GM23338 (cell line): ENCODE data around the gene FILIP1. TPM values are rescaled to one million over a fixed set of nuclear protein-coding genes. Genes with fewer than 3 reads are reported as not detected.

ENCODE experiments used
- ATAC-seq: fragments of 200-7000 bp; cut with Tn5 transposase; 3 replicates; pipeline ENCODE4 v1.9.1; 2020
- DNase-seq: peaks from one replicate; pipeline ENCODE4 v3.0.0-alpha.2; 2015; ENCODE audit warnings: low spot score
- H2AFZ ChIP-seq: fragments of 200-600 bp; sonication (generic); 2 replicates; pipeline ENCODE4 v1.8.0; 2016; ENCODE audit warnings: antibody characterized with exemption, mild to moderate bottlenecking, moderate library complexity
- H3F3A ChIP-seq: fragments of 200-600 bp; sonication (generic); replicated peaks from 2 replicates; pipeline ENCODE4 v1.8.0; 2017; ENCODE audit warnings: antibody characterized with exemption, mixed run types, low read depth
- H3K27ac ChIP-seq: fragments of 200-600 bp; sonication (generic); 2 replicates; pipeline ENCODE4 v1.6.1; 2016; ENCODE audit warnings: low read depth
- H3K27me3 ChIP-seq: fragments of 200-600 bp; sonication (generic); 2 replicates; pipeline ENCODE4 v1.8.0; 2016; ENCODE audit warnings: mild to moderate bottlenecking, mixed run types, moderate library complexity; ENCODE audit not compliant: insufficient read depth
- H3K36me3 ChIP-seq: fragments of 200-600 bp; sonication (generic); 2 replicates; pipeline ENCODE4 v1.8.0; 2016; ENCODE audit warnings: mild to moderate bottlenecking; ENCODE audit not compliant: insufficient read depth
- H3K4me1 ChIP-seq: fragments of 200-600 bp; sonication (generic); 2 replicates; pipeline ENCODE4 v1.8.0; 2016; ENCODE audit warnings: mild to moderate bottlenecking, moderate library complexity; ENCODE audit not compliant: insufficient read depth
- H3K4me2 ChIP-seq: fragments of 200-600 bp; sonication (generic); 2 replicates; pipeline ENCODE4 v1.7.1; 2017; ENCODE audit warnings: mixed run types
- H3K4me3 ChIP-seq: fragments of 200-600 bp; sonication (generic); 2 replicates; pipeline ENCODE4 v1.6.1; 2016; ENCODE audit warnings: mixed run types
- H3K79me2 ChIP-seq: fragments of 200-600 bp; sonication (generic); replicated peaks from 2 replicates; pipeline ENCODE4 v1.8.0; 2017; ENCODE audit warnings: mild to moderate bottlenecking; ENCODE audit not compliant: insufficient read depth
- H3K9me2 ChIP-seq: fragments of 200-600 bp; sonication (generic); 2 replicates; pipeline ENCODE4 v1.8.0; 2017; ENCODE audit not compliant: insufficient read depth
- H4K20me1 ChIP-seq: fragments of 200-600 bp; sonication (generic); replicated peaks from 2 replicates; pipeline ENCODE4 v1.8.0; 2017; ENCODE audit warnings: mild to moderate bottlenecking; ENCODE audit not compliant: insufficient read depth
- H3K27ac Mint-ChIP-seq: 2 replicates; pipeline ENCODE4 v1.8.0; 2020; ENCODE audit warnings: inconsistent platforms, mild to moderate bottlenecking, moderate library complexity, mixed read lengths
- H3K27me3 Mint-ChIP-seq: 3 replicates; pipeline ENCODE4 v1.8.0; 2022; ENCODE audit warnings: low read depth, mild to moderate bottlenecking, moderate library complexity, mixed read lengths, inconsistent platforms; ENCODE audit not compliant: insufficient read depth, poor library complexity
- H3K36me3 Mint-ChIP-seq: 3 replicates; pipeline ENCODE4 v1.8.0; 2021; ENCODE audit warnings: low read depth, mild to moderate bottlenecking, inconsistent platforms, moderate library complexity, mixed read lengths
- H3K4me1 Mint-ChIP-seq: 3 replicates; pipeline ENCODE4 v1.8.0; 2020; ENCODE audit warnings: mild to moderate bottlenecking, inconsistent platforms, mixed read lengths
- H3K4me3 Mint-ChIP-seq: 3 replicates; pipeline ENCODE4 v1.8.0; 2021; ENCODE audit warnings: moderate library complexity, mild to moderate bottlenecking, inconsistent platforms, mixed read lengths
- H3K9me3 Mint-ChIP-seq: 3 replicates; pipeline ENCODE4 v1.8.0; 2020; ENCODE audit warnings: moderate library complexity, mild to moderate bottlenecking, inconsistent platforms, mixed read lengths
- EZH2 ChIP-seq: fragments of 200-600 bp; sonication (generic); IDR thresholded peaks from one replicate; pipeline ENCODE4 v1.8.0; 2017; ENCODE audit warnings: antibody characterized with exemption, mild to moderate bottlenecking, low read depth; ENCODE audit not compliant: unreplicated experiment
- EZH2phosphoT487 ChIP-seq: fragments of 200-600 bp; sonication (generic); IDR thresholded peaks from one replicate; pipeline ENCODE4 v1.8.1; 2018; ENCODE audit warnings: antibody characterized with exemption; ENCODE audit not compliant: unreplicated experiment
- JUNB ChIP-seq: IDR thresholded peaks from one replicate; pipeline ENCODE4 v1.6.1; 2016; ENCODE audit warnings: antibody characterized with exemption; ENCODE audit not compliant: unreplicated experiment
- NANOG ChIP-seq: IDR thresholded peaks from 2 replicates; pipeline ENCODE4 v1.6.1; 2016; ENCODE audit warnings: antibody characterized with exemption, borderline replicate concordance
- POLR2AphosphoS5 ChIP-seq: IDR thresholded peaks from 2 replicates; pipeline ENCODE4 v1.6.1; 2016; ENCODE audit warnings: antibody characterized with exemption, low read depth
- STAT1 ChIP-seq: IDR thresholded peaks from one replicate; pipeline ENCODE4 v1.6.1; 2016; ENCODE audit warnings: antibody characterized with exemption; ENCODE audit not compliant: unreplicated experiment
- ZNF114 ChIP-seq: fragments of 250-450 bp; sonication (Bioruptor Pico); IDR thresholded peaks from 2 replicates; pipeline ENCODE4 v1.5.0; 2020; ENCODE audit warnings: mild to moderate bottlenecking, moderate library complexity
- ZNF331 ChIP-seq: fragments of 250-450 bp; sonication (Bioruptor Pico); IDR thresholded peaks from 2 replicates; pipeline ENCODE4 v1.5.0; 2020; ENCODE audit warnings: low read depth, mild to moderate bottlenecking, moderate library complexity
- polyA plus RNA-seq: library from polyadenylated mRNA; unstranded; fragments of >200 nt; fragmentation: Nextera tagmentation; extraction: Ambion mirVana; gene quantifications from 2 replicates; pipeline ENCODE4 v1.2.1, GENCODE V29; 2016
- total RNA-seq: library from RNA; depleted of rRNA; stranded (reverse); fragments of >200 nt; shearing (Covaris generic); gene quantifications from 2 replicates; pipeline ENCODE4 v1.2.3, GENCODE V29; 2014
- TF ChIP-seq, protein P1 (sequence below), 2 experiments: fragments of 200-600 bp in 1 of 2; sonication (generic) in 1 of 2; conservative IDR thresholded peaks; 2 replicates each; pipeline versions ENCODE4 v1.5.1 to v1.6.1; 2016 to 2017; ENCODE audit warnings: antibody characterized with exemption in 2 of 2, low read depth in 2 of 2, mild to moderate bottlenecking in 2 of 2, moderate library complexity in 1 of 2
- TF ChIP-seq, protein P2 (sequence below): fragments of 250-450 bp; sonication (Bioruptor Pico); IDR thresholded peaks from 2 replicates; pipeline ENCODE4 v1.5.0; 2020; ENCODE audit warnings: mild to moderate bottlenecking, moderate library complexity
- TF ChIP-seq, protein P3 (sequence below): IDR thresholded peaks from one replicate; pipeline ENCODE4 v1.6.1; 2018; ENCODE audit warnings: antibody characterized with exemption; ENCODE audit not compliant: unreplicated experiment
- TF ChIP-seq, protein P4 (sequence below): IDR thresholded peaks from 2 replicates; pipeline ENCODE4 v1.6.1; 2016; ENCODE audit warnings: antibody characterized with exemption

The FILIP1 gene
- total and polyA plus RNA-seq, 2 experiments from 2014 or later, result 3.7 to 6.4 TPM

DNA sequence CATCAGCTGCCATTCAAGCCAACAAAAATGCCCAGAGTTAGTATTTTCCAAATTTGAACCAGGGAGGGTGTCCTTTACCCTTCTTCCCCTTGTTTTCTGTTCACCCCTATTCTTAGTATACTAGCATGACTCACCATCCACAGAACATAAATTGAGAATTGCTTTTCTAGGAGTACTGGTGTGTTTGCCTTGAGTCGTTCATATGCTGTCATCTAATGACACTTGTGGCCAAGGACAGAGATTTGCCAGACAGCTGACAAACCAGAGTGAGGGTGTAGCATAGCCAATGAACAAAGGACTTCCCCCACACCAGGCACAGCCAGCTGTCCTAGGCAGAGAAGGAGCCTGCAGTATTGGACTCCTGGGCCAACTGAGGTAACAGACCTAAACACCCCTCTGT is 62.2 kb downstream of the FILIP1 start (continued):
- TF ChIP-seq NANOG, result no peak
- no peak for TF ChIP-seq ZNF331
- no peak for TF ChIP-seq POLR2AphosphoS5

DNA sequence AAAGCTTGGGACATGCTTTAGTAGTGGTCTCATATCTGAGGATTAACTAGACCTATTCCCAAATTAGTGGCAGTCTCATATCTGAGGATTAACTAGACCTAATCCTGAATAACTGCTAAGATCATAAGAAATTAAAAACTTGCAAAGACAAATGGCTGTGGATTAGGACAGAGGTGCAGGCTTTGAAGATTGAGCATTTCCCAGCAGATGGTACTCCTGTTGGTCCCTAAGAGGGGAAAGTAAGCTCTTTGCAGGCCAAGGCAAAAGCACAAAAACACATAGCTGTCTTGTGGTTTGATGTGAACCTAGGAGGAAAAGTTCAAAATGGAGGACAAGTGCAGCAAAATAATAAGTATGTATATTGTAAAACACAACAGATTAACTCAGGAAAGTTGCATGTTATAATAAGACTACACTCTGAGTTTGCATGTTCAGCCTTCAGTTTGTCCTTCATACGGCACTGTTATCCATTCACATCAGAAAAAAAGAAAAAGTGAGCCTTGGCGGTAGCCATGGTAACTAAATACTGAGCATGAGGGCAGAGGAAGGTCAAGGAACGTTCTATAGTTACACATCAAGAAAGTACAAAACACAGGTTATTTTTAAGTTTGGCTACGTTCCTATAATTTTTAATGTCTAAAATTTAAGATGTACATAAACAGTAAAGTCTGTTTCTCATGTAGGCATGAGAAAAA is 62.8 kb downstream of the FILIP1 start:
- Mint-ChIP-seq H3K27ac (no peak overlapping the region), H3K4me3 (no peak overlapping the region), H3K36me3 (no peaks in the 10 kb centered on the region), H3K9me3 (peaks cover 6% of the 10 kb centered on the region; the same call in 2 of the 3 replicates), H3K27me3 (no peaks in the 10 kb centered on the region), H3K4me1 (peaks cover 7% of the 10 kb centered on the region)
- H4K20me1 ChIP-seq, result no peaks in the 10 kb centered on the region
- H3F3A ChIP-seq, result no peaks in the 10 kb centered on the region
- no peaks in the 10 kb centered on the region for H3K79me2 ChIP-seq
- 0 out of 2 replicates have a peak, but pooled peaks cover 8% of the 10 kb centered on the region for H3K4me1 ChIP-seq
- H3K27me3 ChIP-seq, result no peaks in the 10 kb centered on the region
- H3K4me3 ChIP-seq, result no peak overlapping the region
- no peak overlapping the region for H3K27ac ChIP-seq
- no peak overlapping the region for H3K4me2 ChIP-seq
- peak overlapping the region; percentile 9; the same call in 1 of the 2 replicates for H2AFZ ChIP-seq
- ATAC-seq, result no peak
- H3K9me2 ChIP-seq, result peaks cover 6% of the 10 kb centered on the region
- no peaks in the 10 kb centered on the region for H3K36me3 ChIP-seq
- no peak for DNase-seq
- TF ChIP-seq EZH2, result no peak
- TF ChIP-seq, protein P1, sequence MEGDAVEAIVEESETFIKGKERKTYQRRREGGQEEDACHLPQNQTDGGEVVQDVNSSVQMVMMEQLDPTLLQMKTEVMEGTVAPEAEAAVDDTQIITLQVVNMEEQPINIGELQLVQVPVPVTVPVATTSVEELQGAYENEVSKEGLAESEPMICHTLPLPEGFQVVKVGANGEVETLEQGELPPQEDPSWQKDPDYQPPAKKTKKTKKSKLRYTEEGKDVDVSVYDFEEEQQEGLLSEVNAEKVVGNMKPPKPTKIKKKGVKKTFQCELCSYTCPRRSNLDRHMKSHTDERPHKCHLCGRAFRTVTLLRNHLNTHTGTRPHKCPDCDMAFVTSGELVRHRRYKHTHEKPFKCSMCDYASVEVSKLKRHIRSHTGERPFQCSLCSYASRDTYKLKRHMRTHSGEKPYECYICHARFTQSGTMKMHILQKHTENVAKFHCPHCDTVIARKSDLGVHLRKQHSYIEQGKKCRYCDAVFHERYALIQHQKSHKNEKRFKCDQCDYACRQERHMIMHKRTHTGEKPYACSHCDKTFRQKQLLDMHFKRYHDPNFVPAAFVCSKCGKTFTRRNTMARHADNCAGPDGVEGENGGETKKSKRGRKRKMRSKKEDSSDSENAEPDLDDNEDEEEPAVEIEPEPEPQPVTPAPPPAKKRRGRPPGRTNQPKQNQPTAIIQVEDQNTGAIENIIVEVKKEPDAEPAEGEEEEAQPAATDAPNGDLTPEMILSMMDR (conservative IDR thresholded peaks at IDR 0.05; ENCODE audit: low read depth in 2 of 2), result no peak
- TF ChIP-seq, protein P2, sequence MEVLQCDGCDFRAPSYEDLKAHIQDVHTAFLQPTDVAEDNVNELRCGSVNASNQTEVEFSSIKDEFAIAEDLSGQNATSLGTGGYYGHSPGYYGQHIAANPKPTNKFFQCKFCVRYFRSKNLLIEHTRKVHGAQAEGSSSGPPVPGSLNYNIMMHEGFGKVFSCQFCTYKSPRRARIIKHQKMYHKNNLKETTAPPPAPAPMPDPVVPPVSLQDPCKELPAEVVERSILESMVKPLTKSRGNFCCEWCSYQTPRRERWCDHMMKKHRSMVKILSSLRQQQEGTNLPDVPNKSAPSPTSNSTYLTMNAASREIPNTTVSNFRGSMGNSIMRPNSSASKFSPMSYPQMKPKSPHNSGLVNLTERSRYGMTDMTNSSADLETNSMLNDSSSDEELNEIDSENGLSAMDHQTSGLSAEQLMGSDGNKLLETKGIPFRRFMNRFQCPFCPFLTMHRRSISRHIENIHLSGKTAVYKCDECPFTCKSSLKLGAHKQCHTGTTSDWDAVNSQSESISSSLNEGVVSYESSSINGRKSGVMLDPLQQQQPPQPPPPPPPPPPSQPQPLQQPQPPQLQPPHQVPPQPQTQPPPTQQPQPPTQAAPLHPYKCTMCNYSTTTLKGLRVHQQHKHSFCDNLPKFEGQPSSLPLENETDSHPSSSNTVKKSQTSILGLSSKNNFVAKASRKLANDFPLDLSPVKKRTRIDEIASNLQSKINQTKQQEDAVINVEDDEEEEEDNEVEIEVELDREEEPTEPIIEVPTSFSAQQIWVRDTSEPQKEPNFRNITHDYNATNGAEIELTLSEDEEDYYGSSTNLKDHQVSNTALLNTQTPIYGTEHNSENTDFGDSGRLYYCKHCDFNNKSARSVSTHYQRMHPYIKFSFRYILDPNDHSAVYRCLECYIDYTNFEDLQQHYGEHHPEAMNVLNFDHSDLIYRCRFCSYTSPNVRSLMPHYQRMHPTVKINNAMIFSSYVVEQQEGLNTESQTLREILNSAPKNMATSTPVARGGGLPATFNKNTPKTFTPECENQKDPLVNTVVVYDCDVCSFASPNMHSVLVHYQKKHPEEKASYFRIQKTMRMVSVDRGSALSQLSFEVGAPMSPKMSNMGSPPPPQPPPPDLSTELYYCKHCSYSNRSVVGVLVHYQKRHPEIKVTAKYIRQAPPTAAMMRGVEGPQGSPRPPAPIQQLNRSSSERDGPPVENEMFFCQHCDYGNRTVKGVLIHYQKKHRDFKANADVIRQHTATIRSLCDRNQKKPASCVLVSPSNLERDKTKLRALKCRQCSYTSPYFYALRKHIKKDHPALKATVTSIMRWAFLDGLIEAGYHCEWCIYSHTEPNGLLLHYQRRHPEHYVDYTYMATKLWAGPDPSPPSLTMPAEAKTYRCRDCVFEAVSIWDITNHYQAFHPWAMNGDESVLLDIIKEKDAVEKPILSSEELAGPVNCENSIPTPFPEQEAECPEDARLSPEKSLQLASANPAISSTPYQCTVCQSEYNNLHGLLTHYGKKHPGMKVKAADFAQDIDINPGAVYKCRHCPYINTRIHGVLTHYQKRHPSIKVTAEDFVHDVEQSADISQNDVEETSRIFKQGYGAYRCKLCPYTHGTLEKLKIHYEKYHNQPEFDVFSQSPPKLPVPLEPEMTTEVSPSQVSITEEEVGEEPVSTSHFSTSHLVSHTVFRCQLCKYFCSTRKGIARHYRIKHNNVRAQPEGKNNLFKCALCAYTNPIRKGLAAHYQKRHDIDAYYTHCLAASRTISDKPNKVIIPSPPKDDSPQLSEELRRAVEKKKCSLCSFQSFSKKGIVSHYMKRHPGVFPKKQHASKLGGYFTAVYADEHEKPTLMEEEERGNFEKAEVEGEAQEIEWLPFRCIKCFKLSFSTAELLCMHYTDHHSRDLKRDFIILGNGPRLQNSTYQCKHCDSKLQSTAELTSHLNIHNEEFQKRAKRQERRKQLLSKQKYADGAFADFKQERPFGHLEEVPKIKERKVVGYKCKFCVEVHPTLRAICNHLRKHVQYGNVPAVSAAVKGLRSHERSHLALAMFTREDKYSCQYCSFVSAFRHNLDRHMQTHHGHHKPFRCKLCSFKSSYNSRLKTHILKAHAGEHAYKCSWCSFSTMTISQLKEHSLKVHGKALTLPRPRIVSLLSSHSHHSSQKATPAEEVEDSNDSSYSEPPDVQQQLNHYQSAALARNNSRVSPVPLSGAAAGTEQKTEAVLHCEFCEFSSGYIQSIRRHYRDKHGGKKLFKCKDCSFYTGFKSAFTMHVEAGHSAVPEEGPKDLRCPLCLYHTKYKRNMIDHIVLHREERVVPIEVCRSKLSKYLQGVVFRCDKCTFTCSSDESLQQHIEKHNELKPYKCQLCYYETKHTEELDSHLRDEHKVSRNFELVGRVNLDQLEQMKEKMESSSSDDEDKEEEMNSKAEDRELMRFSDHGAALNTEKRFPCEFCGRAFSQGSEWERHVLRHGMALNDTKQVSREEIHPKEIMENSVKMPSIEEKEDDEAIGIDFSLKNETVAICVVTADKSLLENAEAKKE (CRISPR knock-in tag), result no peak
- no peak for TF ChIP-seq JUNB
- TF ChIP-seq ZNF331, result no peak
- no peak for TF ChIP-seq NANOG
- TF ChIP-seq, protein P3, sequence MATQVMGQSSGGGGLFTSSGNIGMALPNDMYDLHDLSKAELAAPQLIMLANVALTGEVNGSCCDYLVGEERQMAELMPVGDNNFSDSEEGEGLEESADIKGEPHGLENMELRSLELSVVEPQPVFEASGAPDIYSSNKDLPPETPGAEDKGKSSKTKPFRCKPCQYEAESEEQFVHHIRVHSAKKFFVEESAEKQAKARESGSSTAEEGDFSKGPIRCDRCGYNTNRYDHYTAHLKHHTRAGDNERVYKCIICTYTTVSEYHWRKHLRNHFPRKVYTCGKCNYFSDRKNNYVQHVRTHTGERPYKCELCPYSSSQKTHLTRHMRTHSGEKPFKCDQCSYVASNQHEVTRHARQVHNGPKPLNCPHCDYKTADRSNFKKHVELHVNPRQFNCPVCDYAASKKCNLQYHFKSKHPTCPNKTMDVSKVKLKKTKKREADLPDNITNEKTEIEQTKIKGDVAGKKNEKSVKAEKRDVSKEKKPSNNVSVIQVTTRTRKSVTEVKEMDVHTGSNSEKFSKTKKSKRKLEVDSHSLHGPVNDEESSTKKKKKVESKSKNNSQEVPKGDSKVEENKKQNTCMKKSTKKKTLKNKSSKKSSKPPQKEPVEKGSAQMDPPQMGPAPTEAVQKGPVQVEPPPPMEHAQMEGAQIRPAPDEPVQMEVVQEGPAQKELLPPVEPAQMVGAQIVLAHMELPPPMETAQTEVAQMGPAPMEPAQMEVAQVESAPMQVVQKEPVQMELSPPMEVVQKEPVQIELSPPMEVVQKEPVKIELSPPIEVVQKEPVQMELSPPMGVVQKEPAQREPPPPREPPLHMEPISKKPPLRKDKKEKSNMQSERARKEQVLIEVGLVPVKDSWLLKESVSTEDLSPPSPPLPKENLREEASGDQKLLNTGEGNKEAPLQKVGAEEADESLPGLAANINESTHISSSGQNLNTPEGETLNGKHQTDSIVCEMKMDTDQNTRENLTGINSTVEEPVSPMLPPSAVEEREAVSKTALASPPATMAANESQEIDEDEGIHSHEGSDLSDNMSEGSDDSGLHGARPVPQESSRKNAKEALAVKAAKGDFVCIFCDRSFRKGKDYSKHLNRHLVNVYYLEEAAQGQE, result no peak
- TF ChIP-seq, protein P4, sequence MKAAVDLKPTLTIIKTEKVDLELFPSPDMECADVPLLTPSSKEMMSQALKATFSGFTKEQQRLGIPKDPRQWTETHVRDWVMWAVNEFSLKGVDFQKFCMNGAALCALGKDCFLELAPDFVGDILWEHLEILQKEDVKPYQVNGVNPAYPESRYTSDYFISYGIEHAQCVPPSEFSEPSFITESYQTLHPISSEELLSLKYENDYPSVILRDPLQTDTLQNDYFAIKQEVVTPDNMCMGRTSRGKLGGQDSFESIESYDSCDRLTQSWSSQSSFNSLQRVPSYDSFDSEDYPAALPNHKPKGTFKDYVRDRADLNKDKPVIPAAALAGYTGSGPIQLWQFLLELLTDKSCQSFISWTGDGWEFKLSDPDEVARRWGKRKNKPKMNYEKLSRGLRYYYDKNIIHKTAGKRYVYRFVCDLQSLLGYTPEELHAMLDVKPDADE, result no peak
- TF ChIP-seq EZH2phosphoT487, result no peak
- no peak for TF ChIP-seq POLR2AphosphoS5
- TF ChIP-seq STAT1, result no peak
- no peak for TF ChIP-seq ZNF114
